Muscle of back (tissue), 13 donors: ENCODE data around the gene ABCC6. TPM values are rescaled to one million over a fixed set of nuclear protein-coding genes. Genes with fewer than 3 reads are reported as not detected.
"Not testable (repeated sequence)": the region's sequence is repeated elsewhere in the genome, so short reads cannot be mapped to it uniquely, and the experiment has no call there.

Source experiments
- DNase-seq, 3 donors: peaks; one replicate each; pipeline versions ENCODE4 v3.0.0 to v3.0.0-alpha.2; 2013
- long read RNA-seq, 9 donors: transcript quantifications; one replicate each; lab custom pipeline, GENCODE V29; 2026
- polyA plus RNA-seq, 10 donors: library from polyadenylated mRNA; unstranded; fragments of 120-200 nt; gene quantifications; one replicate each; pipeline ENCODE4 v1.2.1, GENCODE V29; 2013; ENCODE audit not compliant: insufficient read length in 10 of 10

ABCC6 gene
- polyA plus RNA-seq, result 1 to 10 TPM in 4 of 10 donors, under 1 TPM in 6; 0.58 to 3.4 (median 0.98) TPM
- long read RNA-seq, donor 1, result 0 reads
- long read RNA-seq, donor 2, result 0 reads
- long read RNA-seq, donor 3, result 0 reads
- long read RNA-seq, donor 4, result 0 reads
- long read RNA-seq, donor 5, result 0 reads
- long read RNA-seq, donor 6, result 0 reads
- long read RNA-seq, donor 7, partial matches to known transcripts, result 0 of 1 reads
- long read RNA-seq, donor 7, other reads (novel, unspliced or antisense), result 0 of 1 reads
- long read RNA-seq, donor 8, result 0 reads
- long read RNA-seq, donor 9, result 0 reads

GRCh38 chr16:16222850-16223661 lies at the start of gene ABCC6:
TSS of gene ABCC6 (minus strand) at chr16:16223494. CDS start at chr16:16223434, 60 bp downstream.
- not testable (repeated sequence) for DNase-seq

DNA sequence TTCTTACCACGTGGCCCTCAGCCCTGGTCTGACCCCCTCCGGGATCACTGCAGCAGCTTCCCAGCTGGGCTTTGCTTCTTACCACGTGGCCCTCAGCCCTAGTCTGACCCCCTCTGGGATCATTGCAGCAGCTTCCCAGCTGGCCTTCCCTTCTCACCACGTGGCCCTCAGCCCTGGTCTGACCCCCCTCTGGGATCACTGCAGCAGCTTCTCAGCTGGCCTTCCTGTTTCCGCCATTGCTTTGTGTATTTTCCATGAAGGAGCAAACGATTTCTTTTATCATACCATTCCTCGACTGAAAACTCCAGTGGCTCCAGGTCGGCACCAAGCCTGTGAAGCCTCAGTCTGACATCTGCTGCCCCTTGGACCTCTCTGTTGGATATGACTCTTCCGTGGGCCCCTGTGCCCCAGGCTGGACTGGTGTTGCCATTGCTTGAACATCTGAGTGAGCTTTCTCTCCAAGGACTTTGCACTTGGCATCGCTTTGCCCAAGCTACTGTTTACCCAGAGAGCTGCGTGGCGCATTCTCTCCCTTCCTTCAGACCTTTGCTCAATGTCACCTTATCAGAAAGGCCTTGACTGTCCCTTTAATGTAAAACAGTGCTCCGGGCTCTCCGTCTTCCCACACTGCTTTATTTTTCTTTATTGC lies 49.4 kb upstream of the ABCC6 start:
- not testable (repeated sequence) for DNase-seq

- not testable (repeated sequence) for DNase-seq
Measured at GRCh38 chr16:16271658-16272057, 48.4 kb upstream of the ABCC6 start.

DNA sequence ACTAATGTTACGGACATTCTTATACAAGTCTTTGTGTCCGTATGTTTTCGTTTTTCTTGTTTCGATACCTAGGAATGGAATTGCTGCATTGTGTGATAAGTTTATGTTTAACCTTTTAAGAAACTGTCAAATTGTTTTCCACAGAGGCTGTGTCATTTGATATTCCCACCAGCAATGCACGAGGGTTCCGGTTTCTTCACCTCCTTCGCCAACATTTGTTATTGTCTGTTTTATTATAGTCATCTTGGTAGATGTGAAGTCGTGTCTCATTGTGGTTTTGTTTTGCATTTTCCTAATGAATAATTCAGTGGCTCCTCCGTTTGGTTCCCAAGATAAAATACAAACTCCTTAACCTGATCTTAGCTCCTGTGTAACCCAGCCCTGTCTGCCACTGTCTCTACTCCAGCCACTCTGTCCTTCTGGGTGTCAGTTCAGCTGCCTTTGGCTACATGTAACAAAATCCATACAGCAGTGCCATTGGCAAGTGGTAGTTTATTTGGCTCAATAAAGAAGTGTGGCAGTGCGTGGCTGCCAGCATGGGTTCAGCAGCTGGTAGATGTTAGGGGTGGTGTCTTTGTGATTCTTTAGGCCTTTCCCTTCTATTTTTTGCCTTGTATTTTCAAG lies 45.0 kb upstream of the ABCC6 start:
- DNase-seq, result not testable (repeated sequence)

DNA sequence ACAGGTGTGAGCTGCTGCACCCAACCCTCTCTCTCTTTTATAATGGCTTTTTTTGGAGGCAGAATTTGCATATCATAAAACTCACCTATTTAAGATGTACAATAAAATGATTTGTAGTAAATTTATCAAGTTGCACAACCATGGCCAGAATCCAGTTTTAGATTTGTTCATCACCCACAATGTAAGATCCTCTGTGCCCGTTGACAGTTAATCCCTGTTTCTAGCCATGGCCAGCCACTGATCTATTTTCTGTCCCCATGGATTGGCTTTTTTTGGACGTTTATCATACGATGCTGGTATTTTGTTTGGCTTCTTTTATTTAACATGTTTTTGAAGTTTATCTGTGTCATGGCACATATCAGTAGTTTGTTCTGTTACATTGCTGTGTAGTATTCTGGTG lies 44.4 kb upstream of the ABCC6 start:
- not testable (repeated sequence) for DNase-seq

- DNase-seq, result not testable (repeated sequence)
Measured at GRCh38 chr16:16265044-16265443, 41.8 kb upstream of the ABCC6 start.

DNA sequence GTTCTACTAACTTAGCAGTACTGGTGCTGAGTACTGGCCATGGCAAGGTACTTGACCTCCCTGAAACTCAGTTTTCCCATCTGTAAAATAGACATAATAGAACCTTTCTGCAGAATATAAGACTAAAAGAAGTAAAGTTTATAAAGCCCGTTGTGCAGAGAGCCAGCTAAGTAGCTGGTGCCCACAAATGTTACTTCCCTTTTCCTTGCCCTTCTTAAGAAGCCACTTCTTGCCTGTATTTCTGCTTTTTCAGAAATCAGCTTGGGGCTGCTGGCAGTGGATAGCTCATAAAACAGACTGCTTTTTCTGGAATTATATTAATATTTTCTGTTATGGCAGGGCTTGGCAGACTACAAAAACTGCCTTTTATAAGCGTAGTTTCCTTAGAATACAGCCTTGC lies 40.7 kb upstream of the ABCC6 start:
- not testable (repeated sequence) for DNase-seq

- DNase-seq, result not testable (repeated sequence)
Measured at GRCh38 chr16:16262954-16263555, 39.8 kb upstream of the ABCC6 start.

- not testable (repeated sequence) for DNase-seq
Measured at GRCh38 chr16:16259971-16260370, 36.7 kb upstream of the ABCC6 start.

- not testable (repeated sequence) for DNase-seq
Measured at GRCh38 chr16:16258822-16259221, 35.5 kb upstream of the ABCC6 start.

- not testable (repeated sequence) for DNase-seq
Measured at GRCh38 chr16:16257301-16257923, 34.1 kb upstream of the ABCC6 start.

- not testable (repeated sequence) for DNase-seq
Measured at GRCh38 chr16:16252377-16252776, 29.1 kb upstream of the ABCC6 start.

DNA sequence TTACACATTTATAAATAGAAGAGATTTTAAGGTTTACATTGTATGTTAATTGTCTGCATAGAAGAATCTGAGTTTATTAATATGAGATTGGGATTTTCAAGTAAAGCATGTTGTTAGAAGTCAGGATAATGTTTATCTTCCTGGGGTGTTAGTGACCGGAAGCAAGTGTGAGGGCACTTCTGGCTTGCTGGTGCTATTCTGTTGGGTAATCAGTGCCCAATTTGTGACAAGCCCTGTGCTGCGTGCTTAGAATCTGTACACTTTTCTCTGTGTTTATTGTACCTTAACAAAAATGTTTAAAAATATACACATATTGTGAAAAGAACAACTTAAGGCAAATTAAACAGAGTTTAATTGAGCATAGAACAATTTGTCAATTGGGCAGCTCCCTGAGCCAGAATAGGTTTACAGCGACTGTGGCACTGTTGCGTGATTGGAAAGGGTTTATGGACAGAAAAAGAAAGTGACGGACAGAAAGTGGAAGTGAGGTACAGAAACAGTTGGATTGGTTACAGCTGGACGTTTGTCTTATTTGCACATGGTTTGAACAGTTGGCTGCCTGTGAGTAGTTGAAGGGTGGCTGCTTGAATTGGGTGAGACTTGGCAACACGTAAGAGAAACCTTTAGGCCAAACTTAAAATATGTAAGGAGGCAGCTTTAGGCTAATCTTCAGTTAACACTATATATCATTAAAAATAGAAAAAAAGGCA lies 26.5 kb upstream of the ABCC6 start:
- DNase-seq, result not testable (repeated sequence)

- not testable (repeated sequence) for DNase-seq
Measured at GRCh38 chr16:16247439-16247838, 24.1 kb upstream of the ABCC6 start.

DNA sequence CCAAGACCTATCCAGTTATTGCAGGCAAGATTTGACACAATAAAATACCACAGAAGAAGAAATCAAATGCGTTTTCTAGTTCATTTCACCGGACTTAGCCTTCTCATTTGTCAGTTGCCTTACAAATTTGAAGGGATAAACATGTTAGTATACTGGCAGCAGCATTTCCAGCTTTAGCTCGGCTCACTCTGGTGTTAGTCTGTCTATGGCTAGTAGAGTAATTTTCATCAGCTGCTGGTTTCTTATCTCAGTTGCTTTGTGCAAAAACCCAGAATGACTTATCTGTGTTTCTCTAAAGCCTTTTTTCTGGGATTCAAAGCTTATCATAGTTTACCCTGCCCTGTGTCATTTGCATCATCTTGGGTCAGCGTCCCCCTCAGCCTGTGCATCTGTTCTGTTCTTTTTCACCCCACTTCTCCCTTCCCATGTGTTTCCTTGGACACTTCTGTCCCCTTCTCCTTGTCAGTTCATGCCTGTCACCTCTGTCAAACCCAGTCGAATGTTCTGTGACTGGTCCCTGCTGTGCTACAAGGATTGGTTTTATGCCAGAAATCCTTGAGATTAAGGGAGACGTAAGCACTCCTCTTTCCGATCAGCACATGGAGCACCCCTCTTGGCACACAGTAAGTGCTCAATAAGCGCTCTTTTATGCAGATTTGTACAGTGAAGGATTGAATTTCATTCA lies 23.4 kb upstream of the ABCC6 start:
- DNase-seq, result not testable (repeated sequence)

- not testable (repeated sequence) for DNase-seq
Measured at GRCh38 chr16:16243886-16244285, 20.6 kb upstream of the ABCC6 start.

- peak in 1 of 3 donors; percentile 2 for DNase-seq
Measured at GRCh38 chr16:16240667-16241066, 17.4 kb upstream of the ABCC6 start.

GRCh38 chr16:16237738-16238137 lies 14.4 kb upstream of the ABCC6 start:
- DNase-seq, result not testable (repeated sequence)

DNA sequence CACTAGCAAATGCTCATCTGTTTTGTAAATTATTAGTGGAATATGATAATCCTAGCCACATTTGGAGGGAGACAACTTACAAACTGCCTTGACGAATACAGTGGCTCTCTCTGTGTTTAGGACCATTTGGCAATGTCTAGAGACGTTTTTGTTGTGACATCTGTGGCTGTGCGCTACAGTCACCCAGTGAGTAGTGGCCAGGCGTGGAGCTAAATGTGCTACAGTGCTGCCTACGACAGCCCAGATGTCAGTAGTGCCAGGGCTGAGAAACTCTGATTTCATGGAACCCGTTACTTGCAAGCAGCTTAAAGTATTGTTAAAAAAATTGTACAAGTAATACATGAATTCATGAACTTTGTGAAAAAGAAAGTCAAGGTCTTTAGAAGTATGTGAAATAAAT lies 13.8 kb upstream of the ABCC6 start:
- not testable (repeated sequence) for DNase-seq

- not testable (repeated sequence) for DNase-seq
Measured at GRCh38 chr16:16232692-16233061, 9.4 kb upstream of the ABCC6 start.
